GM21390 (cell line): Measurements from ENCODE around the gene PRODH2.
"Not testable (repeated sequence)": the region's sequence is repeated elsewhere in the genome, so short reads cannot be mapped to it uniquely, and the experiment has no call there.

Source experiments
- ATAC-seq: cut with Tn5 transposase; IDR thresholded peaks from one replicate; pipeline ENCODE4 v1.9.1; 2021; ENCODE audit not compliant: unreplicated experiment

Gene PRODH2

GRCh38 chr19:35796645-35797542 lies 15.8 kb downstream of the PRODH2 start:
- ATAC-seq: no peak

GRCh38 chr19:35795564-35795963 lies 17.1 kb downstream of the PRODH2 start:
- not testable (repeated sequence) for ATAC-seq

- no peak for ATAC-seq
Measured at GRCh38 chr19:35793381-35794165, 19.1 kb downstream of the PRODH2 start.

GRCh38 chr19:35792888-35793287 lies 19.8 kb downstream of the PRODH2 start:
- no peak for ATAC-seq

GRCh38 chr19:35792312-35792711 lies 20.3 kb downstream of the PRODH2 start:
- ATAC-seq: no peak

GRCh38 chr19:35791814-35792279 lies 20.8 kb downstream of the PRODH2 start:
- ATAC-seq: no peak

GRCh38 chr19:35790981-35791813 lies 21.4 kb downstream of the PRODH2 start:
- ATAC-seq: no peak

- no peak for ATAC-seq
Measured at GRCh38 chr19:35789978-35790944, 22.4 kb downstream of the PRODH2 start.

GRCh38 chr19:35789195-35789977 lies 23.3 kb downstream of the PRODH2 start:
- no peak for ATAC-seq

- ATAC-seq: no peak
Measured at GRCh38 chr19:35788205-35788960, 24.3 kb downstream of the PRODH2 start.

GRCh38 chr19:35787227-35787799 lies 25.3 kb downstream of the PRODH2 start:
- ATAC-seq: no peak

GRCh38 chr19:35786299-35787160 lies 26.1 kb downstream of the PRODH2 start:
- ATAC-seq: no peak

GRCh38 chr19:35785339-35785627 lies 27.4 kb downstream of the PRODH2 start:
- ATAC-seq: no peak

- ATAC-seq: no peak
Measured at GRCh38 chr19:35784503-35785338, 27.9 kb downstream of the PRODH2 start.

- no peak for ATAC-seq
Measured at GRCh38 chr19:35783469-35784434, 28.9 kb downstream of the PRODH2 start.
